ENCODE results near the gene PI3. TPM values are rescaled to one million over a fixed set of nuclear protein-coding genes. Genes with fewer than 3 reads are reported as not detected.

The PI3 gene
- total RNA-seq, 2 experiments from 2014 or later, result not detected

Other genes with a start within 250 kb of the PI3 start
- 10 to 100 TPM; 20.2 to 20.3 TPM for gene TOMM34, start 214.5 kb upstream of the PI3 start, total RNA-seq
- gene STK4, start 208.4 kb upstream of the PI3 start, total RNA-seq, result 100 to 1,000 TPM; 159 to 164 TPM
- gene KCNS1, start 73.8 kb upstream of the PI3 start, total RNA-seq, result under 1 TPM; 0.05 to 0.11 TPM
- not detected for gene WFDC5, start 59.7 kb upstream of the PI3 start, total RNA-seq
- gene WFDC12, start 50.4 kb upstream of the PI3 start, total RNA-seq, result not detected
- not detected for gene SEMG1, start 32.1 kb downstream of the PI3 start, total RNA-seq
- not detected for gene SEMG2, start 46.5 kb downstream of the PI3 start, total RNA-seq
- not detected for gene SLPI, start 79.7 kb downstream of the PI3 start, total RNA-seq
- not detected for gene RBPJL, start 131.9 kb downstream of the PI3 start, total RNA-seq
- gene MATN4, start 133.4 kb downstream of the PI3 start, total RNA-seq, result under 1 TPM in 1 of 2 experiments, not detected in 1; 0.39 TPM
- gene SDC4, start 173.5 kb downstream of the PI3 start, total RNA-seq, result 1 to 10 TPM; 6.6 to 6.7 TPM
- gene SYS1, start 188.3 kb downstream of the PI3 start, total RNA-seq, result 10 to 100 TPM; 28.0 to 30.8 TPM
- under 1 TPM in 1 of 2 experiments, not detected in 1; 0.16 TPM for gene TP53TG5, start 203.4 kb downstream of the PI3 start, total RNA-seq
- 1 to 10 TPM; 8.1 to 10.0 TPM for gene DBNDD2, start 233.4 kb downstream of the PI3 start, total RNA-seq
- gene PIGT, start 241.2 kb downstream of the PI3 start, total RNA-seq, result 10 to 100 TPM; 59.6 to 62.4 TPM

All from activated CD8-positive, alpha-beta T cell treated with anti-CD3 and anti-CD28 coated beads, Interleukin-2, amount 10 ng/mL, durations not matched to agents 7 days and 5 days (primary cell).